Aorta (tissue), 5 donors: Measurements from ENCODE around the gene C5. TPM values are rescaled to one million over a fixed set of nuclear protein-coding genes. Genes with fewer than 3 reads are reported as not detected.

ENCODE experiments used
- ATAC-seq: fragments of 200-7000 bp; cut with Tn5 transposase; one replicate; pipeline ENCODE4 v1.9.1; 2022; ENCODE audit warnings: moderate library complexity; ENCODE audit not compliant: low FRiP score
- DNase-seq, 2 donors: peaks; one replicate each; pipeline ENCODE4 v3.0.0-alpha.2; 2020
- H3K27ac ChIP-seq, 2 donors: one replicate each; pipeline ENCODE4 v1.5.1; 2013; ENCODE audit warnings: low read length in 2 of 2, mild to moderate bottlenecking in 2 of 2, moderate library complexity in 2 of 2, control low read depth in 1 of 2, inconsistent platforms in 1 of 2, low read depth in 1 of 2
- H3K27me3 ChIP-seq, 2 donors: one replicate each; pipeline ENCODE4 v1.6.1; 2013; ENCODE audit warnings: control low read depth in 1 of 2, low read length in 1 of 2, mild to moderate bottlenecking in 1 of 2, moderate library complexity in 1 of 2; ENCODE audit not compliant: insufficient read depth in 2 of 2, control insufficient read depth in 1 of 2
- H3K36me3 ChIP-seq, 2 donors: one replicate each; pipeline ENCODE4 v1.6.1; 2013; ENCODE audit warnings: control low read depth in 1 of 2, low read length in 1 of 2, mild to moderate bottlenecking in 1 of 2; ENCODE audit not compliant: insufficient read depth in 2 of 2, control insufficient read depth in 1 of 2
- H3K4me1 ChIP-seq, 2 donors: one replicate each; pipeline ENCODE4 v1.6.1; 2013; ENCODE audit warnings: low read length in 2 of 2, control low read depth in 1 of 2, mild to moderate bottlenecking in 1 of 2, moderate library complexity in 1 of 2; ENCODE audit not compliant: insufficient read depth in 2 of 2, control insufficient read depth in 1 of 2
- H3K4me3 ChIP-seq, 2 donors: one replicate each; pipeline ENCODE4 v1.5.1; 2013; ENCODE audit warnings: low read length in 2 of 2, control low read depth in 1 of 2, mild to moderate bottlenecking in 1 of 2
- H3K9me3 ChIP-seq: one replicate; pipeline ENCODE4 v1.6.1; 2013; ENCODE audit warnings: mild to moderate bottlenecking, low read length; ENCODE audit not compliant: control insufficient read depth
- WGBS, 2 donors: extraction: QIAGEN DNeasy Blood & Tissue Kit; methylation state at CpG; one replicate each; pipeline ENCODE4 v1.1.7; 2013; 5-methylcytosine and 5-hydroxymethylcytosine counted together
- intact Hi-C, 2 donors: fragments of 100-400 bp; cut with DNase I; formaldehyde crosslinking; loops; one replicate each; pipeline versions ENCODE4 v1.14.2 to v1.15.0; 2022
- polyA plus RNA-seq, 2 donors: library from polyadenylated mRNA; stranded (reverse); fragments of 200-250 nt; gene quantifications; one replicate each; pipeline ENCODE4 v1.2.3, GENCODE V29; 2013
- total RNA-seq, 2 donors: library from RNA; stranded (reverse); fragmentation: NEBNext Ultra II Directional; extraction: Animal tissue kit (Norgen Biotek cat#: 25700); gene quantifications; one replicate each; pipeline ENCODE4 v1.2.1, GENCODE V29; 2021
- donor health status: healthy with polysubstance abuse.
- donor health status: Bipolar disorder and iron deficiency.
- donor health status: DM: no; HTN: no; CAD: no.
- donor health status: DM: no; HTN: no; CAD: no.
- donor health status: DM: yes; HTN: yes; CAD: no.

Gene C5
- total and polyA plus RNA-seq, 4 donors, result 5.4 to 13.0 (median 8.5) TPM

DNA sequence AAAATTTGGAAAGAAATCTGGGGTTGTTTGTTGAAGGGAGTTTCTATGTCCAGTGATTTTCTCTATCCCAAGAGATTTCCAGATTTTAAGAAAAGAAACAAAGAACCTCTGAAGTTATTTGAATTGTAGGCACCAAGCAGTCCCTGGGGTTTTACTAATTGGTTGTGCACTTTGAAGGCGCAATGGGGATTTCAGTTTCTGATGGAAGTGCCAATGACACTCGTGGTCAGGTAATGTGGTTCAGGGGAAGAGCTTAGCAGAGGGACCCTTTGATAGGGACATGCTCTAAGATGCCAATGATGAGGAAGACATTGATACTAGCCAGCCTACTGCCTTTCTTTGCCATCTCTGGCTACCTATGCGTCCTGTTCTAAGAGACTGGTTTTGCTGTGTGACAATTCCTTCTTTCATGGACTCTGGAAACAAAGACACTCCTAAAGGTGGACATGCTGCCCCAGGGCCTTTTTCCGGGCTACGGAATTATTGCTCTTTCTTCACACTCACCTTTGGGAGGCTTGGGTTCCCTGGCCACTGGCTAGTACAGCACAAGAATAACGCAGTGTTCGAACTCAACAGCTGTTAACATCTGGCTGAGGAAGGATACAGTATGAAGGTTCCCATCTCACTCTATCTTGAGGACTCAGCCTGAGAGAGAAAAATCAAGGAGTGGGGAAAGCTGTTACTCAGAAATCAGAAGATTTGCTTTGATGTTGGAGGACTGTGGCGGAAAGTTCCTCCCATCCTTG lies 116.6 kb downstream of the C5 start:
- H3K4me1 ChIP-seq, result peaks cover 10 to 14% of the 10 kb centered on the region in 2 donors
- peak overlapping the region; percentile 88 to 92 for H3K27ac ChIP-seq
- no peaks in the 10 kb centered on the region for H3K9me3 ChIP-seq
- H3K36me3 ChIP-seq, result no peaks in the 10 kb centered on the region
- H3K4me3 ChIP-seq, result no peak overlapping the region
- 59 to 65% methylated on average over 8 of the region's 8 CpGs for WGBS, 2 donors
- no peak for DNase-seq
- intact Hi-C loops, result loop anchor here in 1 of 2 donors (2.0 kb wide), 1 partner anchor 57 kb away; the partner anchor contains the start of gene PHF19
- no peak for ATAC-seq
- no peaks in the 10 kb centered on the region for H3K27me3 ChIP-seq

DNA sequence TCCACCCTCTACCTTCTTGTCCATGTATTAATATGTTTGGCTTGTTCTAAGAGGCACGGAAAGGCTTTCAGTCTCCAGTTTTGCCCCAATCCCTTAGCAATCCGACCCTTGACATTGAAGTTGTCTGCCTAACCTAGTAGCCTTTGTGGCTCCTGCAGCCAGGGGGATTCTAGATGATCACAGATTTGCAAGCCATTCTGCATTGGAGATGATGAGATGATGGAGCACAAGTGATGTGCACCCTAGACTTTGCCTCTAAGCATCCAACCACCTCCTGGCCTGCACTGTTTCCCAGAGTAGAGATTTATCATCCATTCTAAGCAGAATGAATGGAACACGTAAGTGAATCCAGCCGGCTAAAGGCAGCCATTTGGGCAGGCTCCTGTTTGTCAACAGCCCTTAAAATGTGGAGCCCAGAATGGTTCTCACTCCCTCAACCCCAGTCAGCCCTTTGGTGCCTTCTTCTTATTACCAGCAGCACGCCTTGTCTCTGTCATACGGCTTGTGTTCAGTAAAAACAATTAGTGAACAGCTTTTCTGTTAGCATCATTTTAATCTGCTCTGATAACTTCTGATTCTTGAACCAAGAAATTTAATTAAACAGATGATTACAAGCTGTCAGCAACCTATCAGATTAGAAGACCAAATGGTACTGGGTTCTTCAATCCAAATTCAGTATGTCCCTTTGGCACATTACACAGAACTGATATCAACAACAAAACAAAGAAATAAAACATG lies 117.8 kb downstream of the C5 start:
- no peak for ATAC-seq
- peaks cover 10 to 13% of the 10 kb centered on the region in 2 donors for H3K4me1 ChIP-seq
- intact Hi-C loops, result no loop called here
- no peaks in the 10 kb centered on the region for H3K9me3 ChIP-seq
- no peaks in the 10 kb centered on the region for H3K27me3 ChIP-seq
- H3K27ac ChIP-seq, result peak overlapping the region; percentile 88 to 99
- DNase-seq, result no peak
- 21 to 30% methylated on average over 6 of the region's 6 CpGs for WGBS, 2 donors
- H3K4me3 ChIP-seq, result no peak overlapping the region
- H3K36me3 ChIP-seq, result no peaks in the 10 kb centered on the region

DNA sequence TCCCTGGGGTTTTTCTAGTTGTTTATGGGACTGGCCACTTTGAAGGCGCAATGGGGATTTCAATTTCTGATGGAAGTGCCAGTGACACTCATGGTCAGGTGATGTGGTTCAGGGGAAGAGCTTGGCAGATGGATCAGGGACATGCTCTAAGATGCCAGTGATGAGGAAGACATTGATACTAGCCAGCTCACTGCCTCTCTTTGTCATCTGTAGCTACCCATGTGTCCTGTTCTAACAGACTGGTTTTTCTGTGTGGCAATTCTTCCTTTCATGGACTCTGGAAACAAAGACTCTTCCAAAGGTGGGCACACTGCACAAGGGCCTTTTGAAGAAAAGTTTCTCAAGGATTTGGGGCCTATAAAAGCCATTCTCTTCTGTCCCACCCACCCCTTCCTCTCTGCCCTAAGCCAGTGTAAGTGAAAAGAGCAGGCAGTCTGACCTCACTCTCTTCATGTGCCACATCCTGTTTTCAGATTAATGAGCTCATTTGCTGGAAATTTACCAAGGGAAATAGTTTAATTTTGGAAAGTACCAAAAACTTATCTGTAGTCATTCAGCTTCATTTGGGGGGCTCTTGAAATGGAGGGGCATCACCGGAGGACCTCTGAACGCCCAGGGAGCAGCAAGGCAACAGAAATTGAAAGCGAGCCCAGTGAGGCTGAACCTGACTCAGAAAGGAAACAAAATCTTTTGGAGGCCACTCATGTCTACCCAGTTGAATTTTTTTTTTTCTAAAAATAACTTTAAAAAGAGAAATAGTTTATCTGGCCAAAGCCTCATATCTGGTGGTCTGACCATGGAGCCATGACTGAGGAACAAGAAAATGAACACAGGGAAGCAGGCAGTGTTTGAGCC lies 118.6 kb downstream of the C5 start:
- WGBS, 2 donors, result 6 to 13% methylated on average over 4 of the region's 4 CpGs
- DNase-seq (peak in 1 of 2 donors; percentile 77), ATAC-seq (peak; percentile 66)
- Histone ChIP-seq H3K36me3 (no peaks in the 10 kb centered on the region), H3K4me1 (peaks cover 10 to 11% of the 10 kb centered on the region in 2 donors), H3K9me3 (no peaks in the 10 kb centered on the region), H3K27me3 (no peaks in the 10 kb centered on the region), H3K4me3 (no peak overlapping the region), H3K27ac (peak overlapping the region; percentile 98 to 100)
- intact Hi-C loops, result no loop called here

DNA sequence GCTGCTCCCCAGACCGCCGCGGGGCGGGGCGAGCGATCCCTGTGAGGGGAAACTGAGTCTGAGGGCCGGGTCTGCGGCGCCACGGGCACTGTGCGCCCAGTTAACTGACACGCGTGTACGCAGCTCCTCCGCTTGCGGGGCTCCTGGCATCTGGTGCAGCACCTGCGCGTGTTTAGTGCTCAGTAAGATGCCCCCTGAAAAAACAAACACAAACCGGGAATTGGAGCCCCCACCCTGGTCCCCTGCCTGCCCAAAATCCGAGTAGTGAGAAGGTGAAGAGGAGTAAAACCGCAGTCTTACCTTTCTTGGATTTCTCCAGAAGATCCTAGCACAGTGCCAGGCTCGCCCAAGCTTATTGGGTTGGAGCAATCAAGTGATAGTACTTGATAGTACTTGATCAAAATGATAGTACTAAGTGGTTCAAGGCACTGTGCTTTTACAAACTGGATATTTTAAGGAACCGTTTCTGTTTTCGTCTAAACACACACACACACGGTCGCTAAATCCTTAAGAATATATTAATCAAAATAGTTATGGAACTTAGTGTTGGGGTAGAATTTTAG lies 120.8 kb downstream of the C5 start:
- Histone ChIP-seq H3K9me3 (no peaks in the 10 kb centered on the region), H3K27me3 (no peaks in the 10 kb centered on the region), H3K27ac (peak overlapping the region; percentile 93 to 97), H3K4me1 (peaks cover 6 to 11% of the 10 kb centered on the region in 2 donors), H3K36me3 (no peaks in the 10 kb centered on the region), H3K4me3 (peak overlapping the region in 1 of 2 donors; percentile 73)
- DNase-seq, result no peak
- 24 to 25% methylated on average over 26 of the region's 26 CpGs for WGBS, 2 donors
- intact Hi-C loops, result no loop called here
- ATAC-seq, result no peak

DNA sequence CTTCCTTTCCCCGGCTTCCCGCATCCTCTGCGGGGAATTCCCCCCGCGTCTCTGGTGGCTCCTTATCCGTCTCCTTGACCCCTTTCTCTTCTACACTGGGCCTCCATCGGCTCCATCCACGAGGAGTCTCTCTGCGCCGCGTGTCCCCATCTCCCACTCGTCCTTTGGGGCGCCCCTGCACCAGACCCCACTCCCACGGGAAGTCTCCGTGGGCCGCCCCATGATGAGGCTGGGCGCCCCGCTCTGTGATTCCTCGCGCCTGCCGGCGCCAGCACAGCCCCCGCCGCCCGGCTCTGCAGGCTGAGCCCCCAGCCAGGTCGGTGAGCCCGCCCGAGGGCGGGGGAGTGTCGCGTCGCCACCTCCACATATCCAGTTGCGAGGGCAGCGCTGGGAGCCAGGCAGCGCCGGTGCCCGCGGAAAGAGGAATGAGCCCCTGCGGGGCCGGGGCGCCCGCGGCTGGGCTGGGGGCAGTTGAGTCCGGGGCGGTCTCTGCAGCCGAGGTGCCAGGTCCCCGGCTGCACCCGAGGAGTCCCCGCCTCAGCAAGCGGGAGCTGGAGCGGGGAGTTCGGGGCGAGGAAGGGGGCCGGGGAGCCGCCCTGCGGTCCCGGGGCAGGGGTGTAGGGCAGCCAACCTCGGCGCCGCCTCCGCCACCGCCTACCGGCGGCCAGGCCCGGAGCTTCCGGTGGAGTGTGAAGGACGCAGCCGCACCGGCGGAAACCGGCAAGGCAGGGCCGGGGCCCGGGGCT lies 121.4 kb downstream of the C5 start:
- ATAC-seq (peak; percentile 81), DNase-seq (peak; percentile 86 to 93)
- H3K9me3 ChIP-seq, result no peaks in the 10 kb centered on the region
- H3K4me3 ChIP-seq, result peak overlapping the region; percentile 23 to 73
- WGBS, 2 donors, result 1% methylated on average over 40 to 73 of the region's 73 CpGs
- no peaks in the 10 kb centered on the region for H3K36me3 ChIP-seq
- intact Hi-C loops, result no loop called here
- peak overlapping the region; percentile 93 to 97 for H3K27ac ChIP-seq
- H3K4me1 ChIP-seq, result peaks cover 4 to 9% of the 10 kb centered on the region in 2 donors
- no peaks in the 10 kb centered on the region for H3K27me3 ChIP-seq

DNA sequence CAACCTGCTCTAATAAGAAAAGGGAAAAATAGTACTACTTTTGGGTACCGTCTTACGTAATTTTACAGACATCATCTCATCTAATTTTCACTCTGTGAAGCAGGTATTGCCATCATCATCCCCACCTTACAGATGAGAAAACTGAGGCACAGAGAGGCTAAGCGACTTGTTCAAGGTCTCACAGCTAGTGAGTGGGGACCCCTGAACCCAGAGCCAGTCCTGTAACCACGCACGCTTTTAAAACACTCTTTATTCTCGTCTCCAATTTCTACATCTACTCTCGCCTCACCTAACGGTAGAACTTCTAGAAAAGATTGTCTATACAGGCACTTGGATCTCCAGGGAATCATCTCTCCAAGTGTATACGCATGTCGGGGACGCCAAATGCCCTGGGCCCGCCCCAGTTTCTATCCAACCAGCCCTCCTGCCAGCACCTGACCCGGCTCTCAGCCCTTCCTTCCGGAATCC lies 122.0 kb downstream of the C5 start:
- Histone ChIP-seq H3K9me3 (no peaks in the 10 kb centered on the region), H3K4me3 (peak overlapping the region in 1 of 2 donors; percentile 23), H3K36me3 (no peaks in the 10 kb centered on the region), H3K4me1 (peaks cover 4 to 9% of the 10 kb centered on the region in 2 donors), H3K27me3 (no peaks in the 10 kb centered on the region), H3K27ac (peak overlapping the region; percentile 93 to 97)
- 37 to 38% methylated on average over 14 of the region's 14 CpGs for WGBS, 2 donors
- no peak for ATAC-seq
- intact Hi-C loops, result no loop called here
- DNase-seq, result peak; percentile 82 to 87

DNA sequence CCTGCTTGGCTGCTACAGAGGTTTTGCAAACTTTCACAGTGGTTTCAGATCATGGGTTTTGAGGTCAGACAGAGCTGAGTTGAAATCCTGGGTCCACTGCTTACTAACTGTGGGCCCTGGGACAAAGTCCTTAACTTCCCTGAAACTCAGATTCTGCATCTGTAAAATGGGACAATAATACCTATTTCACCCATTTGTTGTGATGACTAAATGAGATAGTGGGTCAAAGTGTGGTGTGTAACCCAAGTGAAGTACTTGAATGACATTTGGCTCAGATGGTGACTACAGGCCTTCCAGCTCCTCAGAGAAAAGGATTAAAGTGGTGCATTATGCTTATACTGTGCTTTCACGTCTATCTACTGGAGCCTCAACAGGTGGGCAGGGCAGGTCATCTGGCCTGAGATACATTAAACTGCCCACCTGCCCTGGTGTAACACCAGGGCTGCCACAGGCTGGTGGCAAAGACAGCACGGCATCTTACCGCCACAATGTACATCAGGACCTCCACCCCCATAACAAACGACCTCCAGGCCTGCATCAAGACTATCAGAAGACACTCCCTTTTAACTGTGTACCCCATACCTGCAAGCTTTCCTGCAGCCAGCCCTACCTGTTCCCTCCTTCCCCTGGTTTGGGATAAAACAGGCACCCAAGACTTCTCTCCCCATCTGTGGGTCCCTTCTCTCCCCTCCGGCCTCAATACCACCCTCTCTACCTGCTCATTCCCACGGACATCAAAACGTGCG lies 122.6 kb downstream of the C5 start:
- H3K36me3 ChIP-seq, result no peaks in the 10 kb centered on the region
- DNase-seq, result no peak
- intact Hi-C loops, result no loop called here
- 55 to 67% methylated on average over 8 of the region's 8 CpGs for WGBS, 2 donors
- no peaks in the 10 kb centered on the region for H3K27me3 ChIP-seq
- H3K4me1 ChIP-seq, result peaks cover 4 to 9% of the 10 kb centered on the region in 2 donors
- no peaks in the 10 kb centered on the region for H3K9me3 ChIP-seq
- no peak for ATAC-seq
- peak overlapping the region; percentile 93 to 97 for H3K27ac ChIP-seq
- H3K4me3 ChIP-seq, result no peak overlapping the region
